SJSA1 (cell line): ENCODE data around the gene PROC. TPM values are rescaled to one million over a fixed set of nuclear protein-coding genes. Genes with fewer than 3 reads are reported as not detected.

Experiments
- DNase-seq, 2 experiments: peaks; one replicate each; pipeline ENCODE4 v3.0.0-alpha.2; 2015 to 2020; ENCODE audit warnings: low spot score in 2 of 2, low read depth in 1 of 2
- H3K27ac ChIP-seq: fragments of 250-450 bp; sonication (Bioruptor Pico); 2 replicates; pipeline ENCODE4 v1.5.1; 2020; ENCODE audit warnings: mild to moderate bottlenecking, moderate library complexity
- H3K27me3 ChIP-seq: fragments of 250-450 bp; sonication (Bioruptor Pico); replicated peaks from 2 replicates; pipeline ENCODE4 v1.5.1; 2020; ENCODE audit warnings: mild to moderate bottlenecking, moderate library complexity
- H3K36me3 ChIP-seq: fragments of 250-450 bp; sonication (Bioruptor Pico); 2 replicates; pipeline ENCODE4 v1.5.1; 2020; ENCODE audit warnings: mild to moderate bottlenecking
- H3K4me1 ChIP-seq: fragments of 250-450 bp; sonication (Bioruptor Pico); replicated peaks from 2 replicates; pipeline ENCODE4 v1.6.1; 2021; ENCODE audit warnings: mild to moderate bottlenecking
- H3K4me3 ChIP-seq: fragments of 250-450 bp; sonication (Bioruptor Pico); 2 replicates; pipeline ENCODE4 v1.5.1; 2020; ENCODE audit warnings: mild to moderate bottlenecking
- H3K9me3 ChIP-seq: fragments of 250-450 bp; sonication (Bioruptor Pico); replicated peaks from 2 replicates; pipeline ENCODE4 v1.5.1; 2020; ENCODE audit warnings: mild to moderate bottlenecking
- total RNA-seq: library from RNA; depleted of rRNA; stranded (reverse); fragments of >200 nt; shearing (Covaris generic); gene quantifications from 2 replicates; pipeline ENCODE4 v1.2.3, GENCODE V29; 2014

PROC gene
- total RNA-seq, 1 experiment from 2014 or later, result 0.63 TPM

GRCh38 chr2:127422559-127423477 lies 4.6 kb downstream of the PROC start:
- H3K27ac ChIP-seq, result no peak overlapping the region
- H3K9me3 ChIP-seq, result no peaks in the 10 kb centered on the region
- peak overlapping the region; percentile 33 for H3K4me3 ChIP-seq
- H3K4me1 ChIP-seq, result peaks cover 15% of the 10 kb centered on the region
- peaks cover 4% of the 10 kb centered on the region for H3K27me3 ChIP-seq
- no peaks in the 10 kb centered on the region for H3K36me3 ChIP-seq
- DNase-seq, result no peak

GRCh38 chr2:127423478-127423843 lies 5.2 kb downstream of the PROC start:
- no peak for DNase-seq
- Histone ChIP-seq H3K4me3 (peak overlapping the region; percentile 33), H3K4me1 (peaks cover 15% of the 10 kb centered on the region), H3K36me3 (no peaks in the 10 kb centered on the region), H3K9me3 (no peaks in the 10 kb centered on the region), H3K27me3 (peaks cover 4% of the 10 kb centered on the region), H3K27ac (no peak overlapping the region)

- Histone ChIP-seq H3K4me3 (peak overlapping the region; percentile 33; the same call in 1 of the 2 replicates), H3K36me3 (no peaks in the 10 kb centered on the region), H3K9me3 (no peaks in the 10 kb centered on the region), H3K27ac (no peak overlapping the region), H3K27me3 (peaks cover 4% of the 10 kb centered on the region), H3K4me1 (peaks cover 15% of the 10 kb centered on the region)
- DNase-seq, result no peak
Observed at GRCh38 chr2:127423880-127424279, 5.7 kb downstream of the PROC start.

DNA sequence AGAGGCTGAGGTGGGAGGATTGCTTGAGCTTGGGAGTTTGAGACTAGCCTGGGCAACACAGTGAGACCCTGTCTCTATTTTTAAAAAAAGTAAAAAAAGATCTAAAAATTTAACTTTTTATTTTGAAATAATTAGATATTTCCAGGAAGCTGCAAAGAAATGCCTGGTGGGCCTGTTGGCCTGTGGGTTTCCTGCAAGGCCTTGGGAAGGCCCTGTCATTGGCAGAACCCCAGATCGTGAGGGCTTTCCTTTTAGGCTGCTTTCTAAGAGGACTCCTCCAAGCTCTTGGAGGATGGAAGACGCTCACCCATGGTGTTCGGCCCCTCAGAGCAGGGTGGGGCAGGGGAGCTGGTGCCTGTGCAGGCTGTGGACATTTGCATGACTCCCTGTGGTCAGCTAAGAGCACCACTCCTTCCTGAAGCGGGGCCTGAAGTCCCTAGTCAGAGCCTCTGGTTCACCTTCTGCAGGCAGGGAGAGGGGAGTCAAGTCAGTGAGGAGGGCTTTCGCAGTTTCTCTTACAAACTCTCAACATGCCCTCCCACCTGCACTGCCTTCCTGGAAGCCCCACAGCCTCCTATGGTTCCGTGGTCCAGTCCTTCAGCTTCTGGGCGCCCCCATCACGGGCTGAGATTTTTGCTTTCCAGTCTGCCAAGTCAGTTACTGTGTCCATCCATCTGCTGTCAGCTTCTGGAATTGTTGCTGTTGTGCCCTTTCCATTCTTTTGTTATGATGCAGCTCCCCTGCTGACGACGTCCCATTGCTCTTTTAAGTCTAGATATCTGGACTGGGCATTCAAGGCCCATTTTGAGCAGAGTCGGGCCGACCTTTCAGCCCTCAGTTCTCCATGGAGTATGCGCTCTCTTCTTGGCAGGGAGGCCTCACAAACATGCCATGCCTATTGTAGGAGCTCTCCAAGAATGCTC lies 6.6 kb downstream of the PROC start:
- H3K36me3 ChIP-seq, result no peaks in the 10 kb centered on the region
- H3K4me1 ChIP-seq, result peaks cover 15% of the 10 kb centered on the region

GRCh38 chr2:127425540-127426490 lies 7.6 kb downstream of the PROC start:
- H3K27me3 ChIP-seq, result peaks cover 4% of the 10 kb centered on the region
- H3K4me3 ChIP-seq, result no peak overlapping the region
- peaks cover 15% of the 10 kb centered on the region for H3K4me1 ChIP-seq
- H3K36me3 ChIP-seq, result no peaks in the 10 kb centered on the region
- H3K27ac ChIP-seq, result no peak overlapping the region
- no peaks in the 10 kb centered on the region for H3K9me3 ChIP-seq
- no peak for DNase-seq

More for the DNA sequence above, 6.6 kb downstream of the PROC start:
- H3K27ac ChIP-seq, result no peak overlapping the region
- DNase-seq, result no peak
- no peak overlapping the region for H3K4me3 ChIP-seq
- H3K27me3 ChIP-seq, result peaks cover 4% of the 10 kb centered on the region
- no peaks in the 10 kb centered on the region for H3K9me3 ChIP-seq

DNA sequence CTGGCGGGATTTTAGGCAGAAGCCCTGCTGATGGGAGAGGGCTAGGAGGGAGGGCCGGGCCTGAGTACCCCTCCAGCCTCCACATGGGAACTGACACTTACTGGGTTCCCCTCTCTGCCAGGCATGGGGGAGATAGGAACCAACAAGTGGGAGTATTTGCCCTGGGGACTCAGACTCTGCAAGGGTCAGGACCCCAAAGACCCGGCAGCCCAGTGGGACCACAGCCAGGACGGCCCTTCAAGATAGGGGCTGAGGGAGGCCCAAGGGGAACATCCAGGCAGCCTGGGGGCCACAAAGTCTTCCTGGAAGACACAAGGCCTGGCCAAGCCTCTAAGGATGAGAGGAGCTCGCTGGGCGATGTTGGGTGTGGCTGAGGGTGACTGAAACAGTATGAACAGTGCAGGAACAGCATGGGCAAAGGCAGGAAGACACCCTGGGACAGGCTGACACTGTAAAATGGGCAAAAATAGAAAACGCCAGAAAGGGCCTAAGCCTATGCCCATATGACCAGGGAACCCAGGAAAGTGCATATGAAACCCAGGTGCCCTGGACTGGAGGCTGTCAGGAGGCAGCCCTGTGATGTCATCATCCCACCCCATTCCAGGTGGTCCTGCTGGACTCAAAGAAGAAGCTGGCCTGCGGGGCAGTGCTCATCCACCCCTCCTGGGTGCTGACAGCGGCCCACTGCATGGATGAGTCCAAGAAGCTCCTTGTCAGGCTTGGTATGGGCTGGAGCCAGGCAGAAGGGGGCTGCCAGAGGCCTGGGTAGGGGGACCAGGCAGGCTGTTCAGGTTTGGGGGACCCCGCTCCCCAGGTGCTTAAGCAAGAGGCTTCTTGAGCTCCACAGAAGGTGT lies 8.5 kb downstream of the PROC start:
- DNase-seq, result no peak
- H3K4me3 ChIP-seq, result no peak overlapping the region
- H3K27ac ChIP-seq, result no peak overlapping the region
- H3K27me3 ChIP-seq, result peaks cover 4% of the 10 kb centered on the region
- H3K36me3 ChIP-seq, result no peaks in the 10 kb centered on the region
- H3K9me3 ChIP-seq, result no peaks in the 10 kb centered on the region
- H3K4me1 ChIP-seq, result peaks cover 19% of the 10 kb centered on the region

- no peaks in the 10 kb centered on the region for H3K36me3 ChIP-seq
- H3K9me3 ChIP-seq, result no peaks in the 10 kb centered on the region
- peaks cover 4% of the 10 kb centered on the region for H3K27me3 ChIP-seq
- DNase-seq, result no peak
- no peak overlapping the region for H3K27ac ChIP-seq
- H3K4me1 ChIP-seq, result peaks cover 26% of the 10 kb centered on the region
- H3K4me3 ChIP-seq, result no peak overlapping the region
Observed at GRCh38 chr2:127427376-127428056, 9.3 kb downstream of the PROC start.

DNA sequence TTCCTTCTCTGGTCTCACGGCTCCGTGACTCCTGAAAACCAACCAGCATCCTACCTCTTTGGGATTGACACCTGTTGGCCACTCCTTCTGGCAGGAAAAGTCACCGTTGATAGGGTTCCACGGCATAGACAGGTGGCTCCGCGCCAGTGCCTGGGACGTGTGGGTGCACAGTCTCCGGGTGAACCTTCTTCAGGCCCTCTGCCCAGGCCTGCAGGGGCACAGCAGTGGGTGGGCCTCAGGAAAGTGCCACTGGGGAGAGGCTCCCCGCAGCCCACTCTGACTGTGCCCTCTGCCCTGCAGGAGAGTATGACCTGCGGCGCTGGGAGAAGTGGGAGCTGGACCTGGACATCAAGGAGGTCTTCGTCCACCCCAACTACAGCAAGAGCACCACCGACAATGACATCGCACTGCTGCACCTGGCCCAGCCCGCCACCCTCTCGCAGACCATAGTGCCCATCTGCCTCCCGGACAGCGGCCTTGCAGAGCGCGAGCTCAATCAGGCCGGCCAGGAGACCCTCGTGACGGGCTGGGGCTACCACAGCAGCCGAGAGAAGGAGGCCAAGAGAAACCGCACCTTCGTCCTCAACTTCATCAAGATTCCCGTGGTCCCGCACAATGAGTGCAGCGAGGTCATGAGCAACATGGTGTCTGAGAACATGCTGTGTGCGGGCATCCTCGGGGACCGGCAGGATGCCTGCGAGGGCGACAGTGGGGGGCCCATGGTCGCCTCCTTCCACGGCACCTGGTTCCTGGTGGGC lies 10.0 kb downstream of the PROC start:
- DNase-seq, result peak in 1 of 2 experiments; percentile 30
- Histone ChIP-seq H3K9me3 (no peaks in the 10 kb centered on the region), H3K27ac (no peak overlapping the region), H3K4me3 (no peak overlapping the region), H3K27me3 (no peaks in the 10 kb centered on the region), H3K36me3 (no peaks in the 10 kb centered on the region), H3K4me1 (peaks cover 21% of the 10 kb centered on the region)

DNA sequence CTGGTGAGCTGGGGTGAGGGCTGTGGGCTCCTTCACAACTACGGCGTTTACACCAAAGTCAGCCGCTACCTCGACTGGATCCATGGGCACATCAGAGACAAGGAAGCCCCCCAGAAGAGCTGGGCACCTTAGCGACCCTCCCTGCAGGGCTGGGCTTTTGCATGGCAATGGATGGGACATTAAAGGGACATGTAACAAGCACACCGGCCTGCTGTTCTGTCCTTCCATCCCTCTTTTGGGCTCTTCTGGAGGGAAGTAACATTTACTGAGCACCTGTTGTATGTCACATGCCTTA lies 10.5 kb downstream of the PROC start:
- Histone ChIP-seq H3K27ac (no peak overlapping the region), H3K4me1 (peaks cover 17% of the 10 kb centered on the region), H3K4me3 (no peak overlapping the region), H3K27me3 (no peaks in the 10 kb centered on the region), H3K9me3 (no peaks in the 10 kb centered on the region), H3K36me3 (no peaks in the 10 kb centered on the region)
- no peak for DNase-seq

DNA sequence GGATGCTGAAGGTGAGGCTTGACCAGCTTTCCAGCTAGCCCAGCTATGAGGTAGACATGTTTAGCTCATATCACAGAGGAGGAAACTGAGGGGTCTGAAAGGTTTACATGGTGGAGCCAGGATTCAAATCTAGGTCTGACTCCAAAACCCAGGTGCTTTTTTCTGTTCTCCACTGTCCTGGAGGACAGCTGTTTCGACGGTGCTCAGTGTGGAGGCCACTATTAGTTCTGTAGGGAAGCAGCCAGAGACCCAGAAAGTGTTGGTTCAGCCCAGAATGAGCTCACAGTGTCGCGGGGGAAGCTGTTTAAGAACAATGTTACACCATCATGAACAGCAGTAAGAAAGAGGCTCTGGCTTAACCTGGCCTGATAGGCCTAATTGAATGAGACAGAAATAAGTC lies 11.1 kb downstream of the PROC start:
- no peaks in the 10 kb centered on the region for H3K36me3 ChIP-seq
- no peaks in the 10 kb centered on the region for H3K9me3 ChIP-seq
- H3K27me3 ChIP-seq, result no peaks in the 10 kb centered on the region
- DNase-seq, result peak in 1 of 2 experiments; percentile 24
- H3K4me3 ChIP-seq, result no peak overlapping the region
- peaks cover 17% of the 10 kb centered on the region for H3K4me1 ChIP-seq
- H3K27ac ChIP-seq, result no peak overlapping the region

GRCh38 chr2:127429844-127430425 lies 11.7 kb downstream of the PROC start:
- Histone ChIP-seq H3K27me3 (no peaks in the 10 kb centered on the region), H3K9me3 (no peaks in the 10 kb centered on the region), H3K27ac (no peak overlapping the region), H3K4me1 (peaks cover 16% of the 10 kb centered on the region), H3K36me3 (no peaks in the 10 kb centered on the region), H3K4me3 (no peak overlapping the region)
- DNase-seq, result peak in 1 of 2 experiments; percentile 20
